ENCODE measurements around the gene DHX15. TPM values are rescaled to one million over a fixed set of nuclear protein-coding genes. Genes with fewer than 3 reads are reported as not detected.

Gene DHX15
- polyA plus RNA-seq, 1 experiment = 53.2 TPM

- ChIA-PET POLR2A (no interaction called here), CTCF (no interaction called here)
- Histone ChIP-seq H3K36me3 (ENCODE audit: control insufficient read depth, insufficient read depth, low read length) (no peaks in the 10 kb centered on the region), H3K27me3 (ENCODE audit: control insufficient read depth, insufficient read depth, low read length) (no peaks in the 10 kb centered on the region), H3K4me3 (ENCODE audit: low read depth, low read length) (no peak overlapping the region)
- DNase-seq (ENCODE audit: low read depth) = no peak
- no peak for TF ChIP-seq CTCF (IDR thresholded peaks at IDR 0.05; ENCODE audit: insufficient read depth, low read depth, low read length)
These were observed 24.5 kb downstream of the DHX15 start for GRCh38 chr4:24559889-24560288.

GRCh38 chr4:24559032-24559821, 25.1 kb downstream of the DHX15 start:
- POLR2A ChIA-PET = no interaction called here
- CTCF ChIA-PET = interaction anchor here (0.5 to 0.9 kb wide), 2 partner anchors 13 to 767 kb away, joined by 3 read pairs; no protein-coding TSS in a partner anchor
- no peak for DNase-seq (ENCODE audit: low read depth)
- Histone ChIP-seq H3K36me3 (ENCODE audit: control insufficient read depth, insufficient read depth, low read length) (no peaks in the 10 kb centered on the region), H3K27me3 (ENCODE audit: control insufficient read depth, insufficient read depth, low read length) (no peaks in the 10 kb centered on the region), H3K4me3 (ENCODE audit: low read depth, low read length) (no peak overlapping the region)
- TF ChIP-seq CTCF (IDR thresholded peaks at IDR 0.05; ENCODE audit: insufficient read depth, low read depth, low read length) = no peak

- ChIA-PET CTCF (no interaction called here), POLR2A (interaction anchor here (0.7 to 1.1 kb wide), 3 partner anchors 27 to 794 kb away, joined by 3 to 9 read pairs (median 5); partner anchors contain the start of gene DHX15)
- no peak overlapping the region for H3K4me3 ChIP-seq (ENCODE audit: low read depth, low read length)
- no peak for DNase-seq (ENCODE audit: low read depth)
- H3K36me3 ChIP-seq (ENCODE audit: control insufficient read depth, insufficient read depth, low read length) = 0 out of 2 replicates have a peak, but pooled peaks cover 2% of the 10 kb centered on the region
- no peak for TF ChIP-seq CTCF (IDR thresholded peaks at IDR 0.05; ENCODE audit: insufficient read depth, low read depth, low read length)
- H3K27me3 ChIP-seq (ENCODE audit: control insufficient read depth, insufficient read depth, low read length) = no peaks in the 10 kb centered on the region
These were observed 27.0 kb downstream of the DHX15 start for GRCh38 chr4:24557026-24558025.

- POLR2A ChIA-PET = no interaction called here
- TF ChIP-seq CTCF (IDR thresholded peaks at IDR 0.05; ENCODE audit: insufficient read depth, low read depth, low read length) = peak; percentile 35; the same call in 1 of the 2 replicates
- CTCF ChIA-PET = interaction anchor here (1.0 to 2.8 kb wide), 8 partner anchors 12 to 243 kb away, joined by 3 to 15 read pairs (median 4); no protein-coding TSS in a partner anchor
- no peak overlapping the region for H3K4me3 ChIP-seq (ENCODE audit: low read depth, low read length)
- peaks cover 4% of the 10 kb centered on the region; the same call in 1 of the 2 replicates for H3K36me3 ChIP-seq (ENCODE audit: control insufficient read depth, insufficient read depth, low read length)
- H3K27me3 ChIP-seq (ENCODE audit: control insufficient read depth, insufficient read depth, low read length) = no peaks in the 10 kb centered on the region
- peak; percentile 24 for DNase-seq (ENCODE audit: low read depth)
These were observed 32.7 kb downstream of the DHX15 start for GRCh38 chr4:24551492-24552289.

Data from BJ (cell line).